Gastrocnemius medialis (tissue), 4 donors: ENCODE data around the gene RAG2. TPM values are rescaled to one million over a fixed set of nuclear protein-coding genes. Genes with fewer than 3 reads are reported as not detected.

ENCODE experiments used
- ATAC-seq, 2 donors: fragments of 150-250 bp; one replicate each; pipeline ENCODE4 v1.9.1; 2016
- DNase-seq, 2 donors: peaks; one replicate each; pipeline ENCODE4 v3.0.0-alpha.2; 2019
- H3K27ac ChIP-seq, 4 donors: fragments of 200-600 bp; sonication (generic); 1 replicate in 1 of 4; 2 replicates in 3 of 4; pipeline ENCODE4 v1.5.1; 2016 to 2018; ENCODE audit warnings: mild to moderate bottlenecking in 2 of 4, moderate library complexity in 1 of 4
- H3K27me3 ChIP-seq, 3 donors: fragments of 200-600 bp; sonication (generic) in 2 of 3; 1 replicate in 1 of 3; 2 replicates in 2 of 3; pipeline versions ENCODE4 v1.5.1 to v1.6.0; 2016 to 2019; ENCODE audit warnings: mild to moderate bottlenecking in 1 of 3, moderate library complexity in 1 of 3
- H3K36me3 ChIP-seq, 2 donors: fragments of 200-600 bp; sonication (generic) in 1 of 2; one replicate each; pipeline ENCODE4 v1.5.1; 2017 to 2018
- H3K4me1 ChIP-seq, 2 donors: fragments of 200-600 bp; sonication (generic) in 1 of 2; one replicate each; pipeline ENCODE4 v1.5.1; 2016 to 2017; ENCODE audit warnings: mild to moderate bottlenecking in 2 of 2
- H3K4me3 ChIP-seq, 4 donors: fragments of 200-600 bp; sonication (generic) in 3 of 4; 1 replicate in 1 of 4; 2 replicates in 3 of 4; pipeline ENCODE4 v1.5.1; 2016 to 2019; ENCODE audit warnings: mild to moderate bottlenecking in 2 of 4
- H3K9me3 ChIP-seq, 3 donors: fragments of 200-600 bp; sonication (generic) in 2 of 3; 1 replicate in 1 of 3; 2 replicates in 2 of 3; pipeline ENCODE4 v1.5.1; 2016 to 2019
- CTCF ChIP-seq, 5 experiments: fragments of 450-650 bp in 3 of 5; fragments of 200-600 bp in 2 of 5; sonication (generic) in 2 of 5; IDR thresholded peaks in 4 of 5; conservative IDR thresholded peaks in 1 of 5; 1 replicate in 4 of 5; 2 replicates in 1 of 5; pipeline ENCODE4 v1.5.1; 2016 to 2019; ENCODE audit warnings: antibody characterized with exemption in 5 of 5, mild to moderate bottlenecking in 3 of 5, moderate library complexity in 3 of 5
- POLR2A ChIP-seq, 2 donors: fragments of 450-650 bp; IDR thresholded peaks; one replicate each; pipeline ENCODE4 v1.6.1; 2017; ENCODE audit warnings: antibody characterized with exemption in 2 of 2, mild to moderate bottlenecking in 2 of 2, moderate library complexity in 2 of 2
- in situ Hi-C, 4 donors: fragments of 200-750 bp; cut with MboI; loops; one replicate each; pipeline versions ENCODE4 v1.15.0 to v1.8.0; 2017; ENCODE audit warnings: low sequenced_read_pairs in 4 of 4
- intact Hi-C: fragments of 100-400 bp; cut with DNase I; formaldehyde crosslinking; loops from one replicate; pipeline ENCODE4 v1.15.1; 2023; ENCODE audit warnings: low total_unique reads
- total RNA-seq, 4 donors: library from RNA; depleted of rRNA; stranded (reverse); fragments of >200 nt; gene quantifications; one replicate each; pipeline versions ENCODE4 v1.1.0 to v1.2.3, GENCODE V29; 2016

The RAG2 gene
- not detected for total RNA-seq

DNA sequence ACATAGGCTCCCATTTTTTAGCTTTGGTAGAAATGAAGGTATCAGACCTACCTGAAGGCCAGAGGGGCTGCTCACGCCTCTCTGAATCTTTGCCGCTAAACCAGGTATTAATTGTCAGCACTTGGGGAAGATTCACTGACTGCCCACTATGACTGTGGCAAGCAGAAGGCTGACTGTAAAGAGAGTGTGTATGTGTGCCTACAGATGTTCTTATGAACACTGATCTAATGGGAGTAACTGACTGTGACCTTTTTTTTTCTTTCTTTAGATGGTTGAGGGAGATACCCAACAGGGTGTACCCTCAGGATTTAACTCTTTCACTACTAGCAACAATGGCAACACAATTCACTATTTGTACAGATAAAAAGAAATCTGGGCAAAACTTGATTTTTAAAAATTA is at the start of gene RAG2:
Gene RAG2, minus strand, starts transcription at position 186 of the 400 bp plus-strand sequence. CDS start 4,068 bp downstream, outside the sequence.
- ATAC-seq (no peak), DNase-seq (no peak)
- no peaks in the 10 kb centered on the region for H3K36me3 ChIP-seq
- in situ Hi-C loops (no loop called here), intact Hi-C loops (no loop called here)
- peaks cover 13% of the 10 kb centered on the region in 2 donors for H3K4me1 ChIP-seq
- no peak within 1 kb of the TSS for H3K4me3 ChIP-seq
- TF ChIP-seq POLR2A (IDR thresholded peaks at IDR 0.05) (no peak), CTCF (IDR thresholded peaks at IDR 0.05 in 4 of 5, conservative IDR thresholded peaks at IDR 0.05 in 1 of 5) (no peak)
- H3K27me3 ChIP-seq, result no peaks in the 10 kb centered on the region
- no peaks in the 10 kb centered on the region for H3K9me3 ChIP-seq
- H3K27ac ChIP-seq, result no peak within 1 kb of the TSS

DNA sequence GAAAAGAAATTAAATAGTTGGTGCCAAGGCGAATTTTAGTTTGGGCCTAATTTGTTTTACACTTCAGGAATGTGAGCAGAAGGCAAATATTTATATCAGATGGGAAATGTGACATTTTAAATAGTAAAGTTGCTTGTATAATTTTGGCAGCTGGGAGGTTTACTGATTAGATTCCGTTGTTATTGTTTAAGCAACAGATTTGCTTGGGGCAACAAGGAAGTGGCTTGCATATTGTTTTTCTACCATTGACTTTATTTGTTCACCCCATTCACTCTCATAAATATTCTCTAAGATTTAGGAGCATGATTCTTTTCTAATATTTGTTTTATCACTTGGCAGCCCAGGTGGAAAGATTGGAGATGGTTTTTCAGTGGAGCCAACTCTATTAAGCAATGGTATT is 40.5 kb upstream of the RAG2 start:
- no peaks in the 10 kb centered on the region for H3K36me3 ChIP-seq
- no peak overlapping the region for H3K4me3 ChIP-seq
- TF ChIP-seq POLR2A (IDR thresholded peaks at IDR 0.05) (no peak), CTCF (IDR thresholded peaks at IDR 0.05 in 4 of 5, conservative IDR thresholded peaks at IDR 0.05 in 1 of 5) (no peak)
- no peaks in the 10 kb centered on the region for H3K27me3 ChIP-seq
- intact Hi-C loops (no loop called here), in situ Hi-C loops (no loop called here)
- DNase-seq (no peak), ATAC-seq (no peak)
- H3K4me1 ChIP-seq, result no peaks in the 10 kb centered on the region
- H3K9me3 ChIP-seq, result no peaks in the 10 kb centered on the region
- H3K27ac ChIP-seq, result no peak overlapping the region

GRCh38 chr11:36635066-36635862 is 37.2 kb upstream of the RAG2 start:
- intact Hi-C loops, result no loop called here
- Histone ChIP-seq H3K9me3 (no peaks in the 10 kb centered on the region), H3K27me3 (no peaks in the 10 kb centered on the region), H3K4me1 (no peaks in the 10 kb centered on the region), H3K36me3 (no peaks in the 10 kb centered on the region), H3K4me3 (no peak overlapping the region), H3K27ac (no peak overlapping the region)
- in situ Hi-C loops, result no loop called here
- DNase-seq (no peak), ATAC-seq (no peak)
- TF ChIP-seq POLR2A (IDR thresholded peaks at IDR 0.05) (no peak), CTCF (IDR thresholded peaks at IDR 0.05 in 4 of 5, conservative IDR thresholded peaks at IDR 0.05 in 1 of 5) (no peak)

GRCh38 chr11:36631774-36632173 is 33.7 kb upstream of the RAG2 start:
- H3K4me1 ChIP-seq, result peaks cover 0 to 5% of the 10 kb centered on the region in 2 donors
- no peaks in the 10 kb centered on the region for H3K36me3 ChIP-seq
- ATAC-seq (no peak), DNase-seq (no peak)
- intact Hi-C loops, result no loop called here
- no peaks in the 10 kb centered on the region for H3K9me3 ChIP-seq
- H3K27me3 ChIP-seq, result no peaks in the 10 kb centered on the region
- TF ChIP-seq CTCF (IDR thresholded peaks at IDR 0.05 in 4 of 5, conservative IDR thresholded peaks at IDR 0.05 in 1 of 5) (no peak), POLR2A (IDR thresholded peaks at IDR 0.05) (no peak)
- H3K4me3 ChIP-seq, result no peak overlapping the region
- no peak overlapping the region for H3K27ac ChIP-seq
- in situ Hi-C loops, result no loop called here
